CD4-positive, alpha-beta T cell (primary cell): ENCODE results near the gene LPP. TPM values are rescaled to one million over a fixed set of nuclear protein-coding genes. Genes with fewer than 3 reads are reported as not detected.

ENCODE experiments used
- ATAC-seq: fragments of 200-7000 bp; cut with Tn5 transposase; one replicate; pipeline ENCODE4 v1.10.0; 2022; ENCODE audit warnings: mild to moderate bottlenecking; ENCODE audit not compliant: poor library complexity
- CTCF ChIA-PET: fragments of 350-600 bp; sonication (Branson Sonifier 250); formaldehyde crosslinking; loops from one replicate; lab custom pipeline; 2021; ENCODE audit warnings: antibody characterized with exemption, inconsistent platforms; lab: Charles Lee
- POLR2A ChIA-PET: fragments of 350-600 bp; sonication (Branson Sonifier 250); formaldehyde crosslinking; loops from one replicate; lab custom pipeline; 2021; ENCODE audit warnings: antibody characterized with exemption, inconsistent platforms; lab: Charles Lee
- DNase-seq, 14 experiments: peaks; one replicate each; pipeline ENCODE4 v3.0.0-alpha.2; 2013 to 2020; ENCODE audit warnings: mixed read lengths in 2 of 14
- H3K27ac ChIP-seq, 2 donors: one replicate each; pipeline versions ENCODE4 v1.5.1 to v1.7.0; 2013; ENCODE audit warnings: low read length in 2 of 2, low read depth in 1 of 2, mild to moderate bottlenecking in 1 of 2
- H3K27me3 ChIP-seq, 2 experiments: 1 replicate in 1 of 2; 2 replicates in 1 of 2; pipeline versions ENCODE4 v1.6.1 to v1.7.0; 2013; ENCODE audit warnings: low read length in 2 of 2, control low read depth in 1 of 2, mild to moderate bottlenecking in 1 of 2, moderate library complexity in 1 of 2; ENCODE audit not compliant: insufficient read depth in 2 of 2, control insufficient read depth in 1 of 2
- H3K36me3 ChIP-seq: one replicate; pipeline ENCODE4 v1.6.1; 2013; ENCODE audit warnings: low read length, control low read depth; ENCODE audit not compliant: insufficient read depth
- H3K4me1 ChIP-seq: one replicate; pipeline ENCODE4 v1.6.1; 2013; ENCODE audit warnings: low read length, control low read depth; ENCODE audit not compliant: insufficient read depth
- H3K4me3 ChIP-seq: one replicate; pipeline ENCODE4 v1.5.1; 2013; ENCODE audit warnings: mild to moderate bottlenecking, low read length, moderate library complexity
- H3K9me3 ChIP-seq, 2 experiments: 1 replicate in 1 of 2; 2 replicates in 1 of 2; pipeline versions ENCODE4 v1.6.1 to v1.7.0; 2013; ENCODE audit warnings: low read length in 2 of 2, mild to moderate bottlenecking in 2 of 2, control low read depth in 1 of 2, moderate library complexity in 1 of 2; ENCODE audit not compliant: control insufficient read depth in 1 of 2, insufficient read depth in 1 of 2
- H3K27ac Mint-ChIP-seq: one replicate; pipeline ENCODE4 v1.8.0; 2020; ENCODE audit warnings: mixed read lengths
- H3K27me3 Mint-ChIP-seq: one replicate; pipeline ENCODE4 v1.8.0; 2021; ENCODE audit warnings: mixed read lengths
- H3K36me3 Mint-ChIP-seq: one replicate; pipeline ENCODE4 v1.8.0; 2021; ENCODE audit warnings: low read depth, mixed read lengths
- H3K4me1 Mint-ChIP-seq: one replicate; pipeline ENCODE4 v1.8.0; 2021; ENCODE audit warnings: low read depth, mixed read lengths
- H3K4me3 Mint-ChIP-seq: one replicate; pipeline ENCODE4 v1.8.0; 2020; ENCODE audit warnings: mild to moderate bottlenecking, mixed read lengths
- H3K9me3 Mint-ChIP-seq: one replicate; pipeline ENCODE4 v1.8.0; 2020; ENCODE audit warnings: mixed read lengths
- intact Hi-C, 2 experiments: fragments of 100-400 bp; cut with DNase I in 1 of 2; cut with micrococcal nuclease in 1 of 2; formaldehyde crosslinking; loops; one replicate each; pipeline versions ENCODE4 v1.15.1 to v1.9.0; 2023 to 2025; cut with DNase I, micrococcal nuclease
- total RNA-seq, 174 experiments: library from RNA in 2 of 174; stranded (reverse) in 2 of 174; gene quantifications; one replicate each; pipeline ENCODE4 v1.2.3 and lab custom pipeline; 2021 to 2026
- TF ChIP-seq, protein P1 (sequence below): fragments of 200-600 bp; IDR thresholded peaks from one replicate; pipeline ENCODE4 v1.8.0; 2022; ENCODE audit warnings: antibody characterized with exemption, mild to moderate bottlenecking

Gene LPP
- total RNA-seq, 2 experiments from 2014 or later, result 45.6 to 45.9 TPM

DNA sequence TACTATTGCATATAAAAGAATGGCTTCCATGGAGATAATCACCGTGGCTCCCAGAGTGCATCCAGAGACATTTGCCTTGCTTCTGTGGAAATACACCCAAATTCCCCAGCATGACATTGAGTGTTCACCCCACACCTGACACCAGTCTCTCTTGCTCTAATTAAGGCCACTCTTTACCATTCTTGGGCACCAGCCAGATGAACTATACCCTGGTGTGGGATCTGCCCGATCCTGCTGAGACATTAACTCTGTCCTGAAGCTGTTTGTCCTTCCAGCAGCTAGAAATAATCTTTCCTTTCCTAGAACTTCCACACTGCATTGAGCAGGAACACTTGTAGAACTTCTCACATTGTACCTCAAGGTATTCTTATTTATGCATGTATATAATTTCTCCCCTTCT lies 105.2 kb downstream of the LPP start:
- no peaks in the 10 kb centered on the region for H3K27me3 Mint-ChIP-seq
- ATAC-seq (no peak), DNase-seq (no peak)
- Histone ChIP-seq H3K4me3 (no peak overlapping the region), H3K4me1 (no peaks in the 10 kb centered on the region), H3K27ac (no peak overlapping the region), H3K9me3 (no peaks in the 10 kb centered on the region), H3K36me3 (peaks cover 4% of the 10 kb centered on the region), H3K27me3 (no peaks in the 10 kb centered on the region)
- H3K9me3 Mint-ChIP-seq, result no peaks in the 10 kb centered on the region
- no peak overlapping the region for H3K27ac Mint-ChIP-seq
- TF ChIP-seq, protein P1, sequence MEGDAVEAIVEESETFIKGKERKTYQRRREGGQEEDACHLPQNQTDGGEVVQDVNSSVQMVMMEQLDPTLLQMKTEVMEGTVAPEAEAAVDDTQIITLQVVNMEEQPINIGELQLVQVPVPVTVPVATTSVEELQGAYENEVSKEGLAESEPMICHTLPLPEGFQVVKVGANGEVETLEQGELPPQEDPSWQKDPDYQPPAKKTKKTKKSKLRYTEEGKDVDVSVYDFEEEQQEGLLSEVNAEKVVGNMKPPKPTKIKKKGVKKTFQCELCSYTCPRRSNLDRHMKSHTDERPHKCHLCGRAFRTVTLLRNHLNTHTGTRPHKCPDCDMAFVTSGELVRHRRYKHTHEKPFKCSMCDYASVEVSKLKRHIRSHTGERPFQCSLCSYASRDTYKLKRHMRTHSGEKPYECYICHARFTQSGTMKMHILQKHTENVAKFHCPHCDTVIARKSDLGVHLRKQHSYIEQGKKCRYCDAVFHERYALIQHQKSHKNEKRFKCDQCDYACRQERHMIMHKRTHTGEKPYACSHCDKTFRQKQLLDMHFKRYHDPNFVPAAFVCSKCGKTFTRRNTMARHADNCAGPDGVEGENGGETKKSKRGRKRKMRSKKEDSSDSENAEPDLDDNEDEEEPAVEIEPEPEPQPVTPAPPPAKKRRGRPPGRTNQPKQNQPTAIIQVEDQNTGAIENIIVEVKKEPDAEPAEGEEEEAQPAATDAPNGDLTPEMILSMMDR, result no peak
- H3K4me1 Mint-ChIP-seq, result peaks cover 2% of the 10 kb centered on the region
- POLR2A ChIA-PET, result no interaction called here
- no peak overlapping the region for H3K4me3 Mint-ChIP-seq
- CTCF ChIA-PET, result no interaction called here
- intact Hi-C loops, result no loop called here
- H3K36me3 Mint-ChIP-seq, result peaks cover 13% of the 10 kb centered on the region

DNA sequence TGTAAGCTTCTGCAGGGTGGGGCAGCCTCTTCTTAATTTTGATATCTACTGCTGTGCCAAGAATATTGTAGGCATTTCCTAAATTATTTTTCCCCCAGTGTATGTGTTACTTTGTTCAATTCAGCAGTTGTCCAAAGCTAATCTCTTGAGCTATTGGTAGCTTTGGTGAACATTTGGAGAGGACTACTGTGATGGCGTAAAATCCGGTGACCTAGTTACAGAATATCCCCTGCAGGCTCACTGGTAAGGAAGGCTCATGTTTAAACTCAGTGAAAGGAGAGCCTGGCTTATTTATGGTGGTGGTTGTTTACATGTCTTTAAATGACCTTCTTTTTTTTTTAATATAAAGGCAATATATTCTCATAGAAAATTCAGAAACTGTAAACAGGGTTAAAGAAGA lies 105.6 kb downstream of the LPP start:
- no peak overlapping the region for H3K4me3 ChIP-seq

GRCh38 chr3:188261011-188261410 lies 107.1 kb downstream of the LPP start:
- H3K27me3 ChIP-seq, result no peaks in the 10 kb centered on the region
- H3K4me1 ChIP-seq, result no peaks in the 10 kb centered on the region
- CTCF ChIA-PET, result interaction anchor here (0.7 to 0.9 kb wide), 2 partner anchors 521 to 602 kb away, joined by 3 read pairs; no protein-coding TSS in a partner anchor
- no peaks in the 10 kb centered on the region for H3K36me3 ChIP-seq
- Mint-ChIP-seq H3K4me3 (no peak overlapping the region), H3K4me1 (no peaks in the 10 kb centered on the region), H3K27me3 (no peaks in the 10 kb centered on the region), H3K27ac (no peak overlapping the region), H3K36me3 (peaks cover 7% of the 10 kb centered on the region), H3K9me3 (no peaks in the 10 kb centered on the region)
- DNase-seq (no peak), ATAC-seq (no peak)
- H3K4me3 ChIP-seq, result no peak overlapping the region
- H3K9me3 ChIP-seq, result no peaks in the 10 kb centered on the region
- no peak overlapping the region for H3K27ac ChIP-seq
- POLR2A ChIA-PET, result no interaction called here
- TF ChIP-seq, protein P1, result no peak
- intact Hi-C loops, result no loop called here

More for the DNA sequence above, 105.6 kb downstream of the LPP start:
- no peaks in the 10 kb centered on the region for H3K27me3 ChIP-seq
- H3K9me3 ChIP-seq, result no peaks in the 10 kb centered on the region
- DNase-seq, result no peak
- no peaks in the 10 kb centered on the region for H3K4me1 ChIP-seq
- CTCF ChIA-PET, result interaction anchor here (0.8 kb wide), 1 partner anchor 393 kb away, joined by 3 read pairs; no protein-coding TSS in a partner anchor
- Mint-ChIP-seq H3K27me3 (no peaks in the 10 kb centered on the region), H3K27ac (no peak overlapping the region), H3K4me3 (no peak overlapping the region), H3K36me3 (peaks cover 13% of the 10 kb centered on the region), H3K4me1 (no peaks in the 10 kb centered on the region), H3K9me3 (no peaks in the 10 kb centered on the region)
- TF ChIP-seq, protein P1, result no peak
- POLR2A ChIA-PET, result no interaction called here
- H3K36me3 ChIP-seq, result peaks cover under 1% of the 10 kb centered on the region
- no peak for ATAC-seq
- intact Hi-C loops, result no loop called here
- no peak overlapping the region for H3K27ac ChIP-seq
